NCI-H82 (cell line): Measurements from ENCODE around the gene SNRPD3.
"Not testable (repeated sequence)": the region's sequence is repeated elsewhere in the genome, so short reads cannot be mapped to it uniquely, and the experiment has no call there.

ENCODE experiments used
- DNase-seq: peaks from one replicate; lab custom pipeline; 2025; lab: John Stamatoyannopoulos, UW

SNRPD3 gene

DNA sequence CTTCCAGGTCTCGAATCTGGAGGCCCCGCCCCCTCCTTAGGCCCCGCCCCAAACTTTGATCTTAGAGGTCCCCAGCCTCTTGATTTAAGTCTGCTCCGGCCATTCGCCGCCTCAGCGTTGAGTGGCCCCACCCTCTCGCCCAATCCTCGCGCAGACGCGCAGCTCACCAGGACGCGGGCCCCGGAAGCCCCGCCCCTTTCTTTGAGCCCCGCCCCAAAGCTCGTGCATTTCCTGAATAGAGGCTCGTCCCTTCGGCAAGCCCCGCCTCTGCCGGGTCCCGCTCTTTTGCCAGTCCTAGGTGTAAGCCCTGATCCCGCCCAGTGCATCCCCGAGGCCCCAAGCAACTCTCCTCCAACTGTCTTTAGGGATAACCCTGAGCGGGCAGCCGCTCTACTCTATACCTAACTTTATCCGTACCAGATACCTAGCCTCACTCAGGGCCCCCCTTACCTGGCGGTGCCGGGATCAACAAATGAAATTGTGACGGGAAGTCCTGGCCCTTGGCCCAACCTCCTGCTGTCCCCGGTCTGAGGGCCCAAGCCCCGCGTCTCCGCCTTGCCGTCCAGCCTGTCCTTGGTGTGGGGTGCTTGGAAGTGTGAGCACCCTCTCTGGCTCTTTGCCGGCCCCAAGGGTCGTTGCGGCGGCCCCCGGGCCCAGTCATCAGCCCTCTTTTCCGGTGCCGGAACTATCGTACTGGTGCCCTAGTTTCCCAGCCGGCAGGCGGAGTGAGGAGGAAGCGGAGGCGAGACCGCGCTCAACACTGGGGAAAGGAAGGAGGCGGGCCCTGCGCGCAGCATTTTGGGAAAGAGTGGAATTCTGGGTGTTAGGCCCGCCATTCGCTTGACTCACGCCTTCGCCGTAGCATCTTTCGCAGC lies at the start of gene SNRPD3:
Gene SNRPD3 (plus strand): TSS at position 835 of the 875 bp plus-strand sequence. CDS start 1,676 bp downstream, outside the sequence.
- peak; percentile 98 for DNase-seq

DNA sequence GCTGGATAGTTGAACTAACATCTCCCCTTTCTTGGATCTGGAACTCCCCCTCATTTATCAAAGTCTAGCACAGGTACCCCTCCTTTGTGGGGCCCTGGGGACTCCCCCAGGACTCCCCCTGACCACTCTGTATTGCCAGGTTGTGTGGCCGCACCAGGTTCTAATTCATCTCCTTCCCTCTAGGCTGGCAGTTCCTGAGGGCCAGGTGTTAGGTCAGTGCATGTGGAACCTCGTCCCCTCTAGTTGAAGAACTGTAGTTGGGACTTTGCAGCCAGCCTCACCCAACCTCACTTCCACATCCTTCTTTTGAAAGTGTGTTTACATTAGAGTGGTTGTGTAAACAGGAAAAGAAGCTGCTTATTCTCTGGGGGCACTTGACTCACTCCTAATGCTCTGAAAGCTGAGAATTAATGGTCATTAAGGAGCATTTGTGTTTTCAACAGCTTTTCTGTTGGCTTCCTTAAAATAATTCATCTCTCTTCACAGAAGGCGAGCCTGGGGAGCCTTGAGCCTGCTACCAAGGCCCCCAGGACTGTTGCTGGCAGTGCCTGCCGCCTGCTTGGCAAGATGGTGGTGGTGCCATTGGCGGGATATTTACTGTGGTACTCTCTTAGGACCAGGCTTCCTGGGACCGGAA lies 48.9 kb upstream of the SNRPD3 start:
- peak; percentile 44 for DNase-seq

DNA sequence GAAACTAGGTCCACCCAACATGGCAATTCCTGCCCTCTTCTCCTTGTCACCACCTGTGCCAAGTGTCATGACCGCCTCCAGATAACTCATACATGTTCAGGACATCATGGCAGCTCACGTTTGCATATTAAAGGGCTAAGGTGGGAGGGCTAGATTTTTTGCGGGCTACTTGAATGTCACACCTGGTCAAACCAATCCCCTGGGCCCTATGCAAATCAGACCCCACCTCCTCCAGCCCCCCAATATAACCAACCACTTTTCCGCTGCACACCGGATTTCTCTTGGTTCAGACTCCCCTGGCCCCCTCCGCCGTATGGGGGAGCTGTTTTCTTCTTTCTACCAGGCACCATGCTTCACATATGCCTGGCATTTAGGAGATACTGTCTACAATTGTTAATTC lies 48.1 kb upstream of the SNRPD3 start:
- no peak for DNase-seq

DNA sequence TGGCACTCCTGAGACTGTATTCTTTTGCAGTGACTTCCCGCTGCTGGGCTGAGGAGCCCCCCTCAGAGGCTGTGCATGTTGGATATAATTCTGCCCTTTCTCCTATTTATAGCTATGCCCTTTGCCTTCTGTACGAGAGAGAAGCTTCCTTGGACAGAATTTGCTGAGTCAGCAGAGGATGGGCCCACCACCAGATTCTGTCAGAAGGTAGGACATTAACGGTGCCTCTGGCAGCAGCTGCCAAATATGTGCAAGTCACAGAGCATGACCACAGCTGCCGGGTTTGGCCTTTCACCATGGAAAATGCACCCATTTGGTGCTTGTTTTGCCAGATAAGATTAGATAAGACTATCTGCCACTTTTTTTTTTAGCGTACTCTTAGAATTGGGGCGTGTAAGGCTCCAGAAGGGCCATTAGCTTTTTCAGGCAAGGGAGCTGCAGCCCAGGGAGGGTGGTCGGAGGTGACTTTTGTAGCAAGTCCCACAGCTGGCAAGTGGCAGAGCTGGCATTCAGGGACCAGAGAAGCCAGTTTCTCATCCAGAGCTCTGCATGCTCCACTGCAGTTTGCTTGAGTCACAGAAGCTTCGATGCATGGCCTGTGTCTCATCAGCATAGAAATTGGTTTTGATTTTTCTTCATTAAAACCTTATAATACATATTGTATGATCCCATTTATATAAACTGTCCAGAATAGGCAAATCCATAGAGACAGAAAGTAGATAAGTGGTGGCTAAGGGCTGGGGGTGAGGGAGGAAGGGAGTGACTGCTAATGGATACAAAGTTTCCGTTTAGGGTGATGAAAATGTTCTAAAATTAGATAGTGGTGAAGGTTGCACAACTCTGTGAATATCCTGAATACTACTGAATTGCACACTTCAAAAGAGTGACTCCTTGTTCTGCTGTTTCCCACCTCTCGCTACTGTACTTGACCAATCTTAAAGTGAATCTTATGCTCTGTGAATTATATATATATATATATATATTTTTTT lies 44.9 kb upstream of the SNRPD3 start:
- DNase-seq = no peak

DNA sequence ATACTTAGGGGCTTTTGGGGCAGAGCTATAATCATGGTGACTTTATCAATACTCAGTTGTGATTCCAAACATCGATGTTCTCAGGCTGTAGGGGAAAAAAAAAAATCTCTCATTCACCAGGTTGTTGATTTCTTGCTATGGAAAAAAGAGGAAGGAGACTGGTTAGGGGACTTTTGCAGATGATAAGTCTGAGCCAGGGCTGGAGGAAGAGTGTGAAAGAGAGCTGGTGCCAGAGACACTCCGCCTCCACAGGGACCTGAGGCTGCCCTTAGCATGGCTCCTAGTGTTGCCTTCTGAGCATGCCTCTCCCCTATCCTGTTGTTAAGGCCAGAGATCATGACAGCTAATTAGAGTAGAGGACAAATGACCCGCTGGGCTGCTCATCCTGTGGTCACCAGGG lies 43.8 kb upstream of the SNRPD3 start:
- DNase-seq = no peak

DNA sequence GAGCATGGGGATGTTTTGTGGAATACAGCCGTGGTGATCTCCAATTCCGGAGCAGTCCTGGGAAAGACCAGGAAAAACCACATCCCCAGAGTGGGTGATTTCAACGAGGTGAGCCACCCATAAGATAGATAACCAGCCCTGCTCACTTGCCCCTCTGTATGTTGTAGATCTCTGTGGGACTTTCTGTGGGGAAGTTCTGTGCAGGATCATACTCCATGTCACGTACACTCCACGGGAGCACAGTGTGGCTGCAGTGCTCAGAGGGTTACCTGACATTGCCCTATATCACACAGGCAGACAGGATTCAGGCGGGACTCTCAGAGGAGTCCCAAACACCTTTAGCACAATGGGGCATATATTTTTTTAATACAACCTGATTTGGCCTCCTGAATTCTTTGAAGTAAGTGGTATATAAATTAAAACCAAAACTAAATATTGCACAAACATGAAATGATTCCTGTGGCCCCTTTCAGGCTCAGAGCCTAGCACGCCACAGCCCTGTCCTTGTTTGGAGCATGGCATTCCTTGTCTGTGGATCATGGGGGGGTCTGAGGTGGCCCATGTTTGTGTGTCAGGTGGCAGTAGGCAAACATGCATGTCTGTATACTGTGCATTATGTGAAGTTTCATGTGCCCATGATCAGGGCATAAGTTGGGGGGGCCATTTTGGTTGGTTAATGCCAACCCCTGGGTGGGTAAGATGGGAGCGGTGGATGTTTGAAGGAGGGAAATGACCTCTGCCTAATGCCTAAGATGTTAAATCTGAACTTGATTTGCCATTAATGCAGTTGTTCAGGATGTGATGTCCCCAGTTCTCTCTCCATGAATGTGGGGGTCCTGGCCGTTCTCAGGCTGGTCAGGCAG lies 42.2 kb upstream of the SNRPD3 start:
- DNase-seq = no peak

DNA sequence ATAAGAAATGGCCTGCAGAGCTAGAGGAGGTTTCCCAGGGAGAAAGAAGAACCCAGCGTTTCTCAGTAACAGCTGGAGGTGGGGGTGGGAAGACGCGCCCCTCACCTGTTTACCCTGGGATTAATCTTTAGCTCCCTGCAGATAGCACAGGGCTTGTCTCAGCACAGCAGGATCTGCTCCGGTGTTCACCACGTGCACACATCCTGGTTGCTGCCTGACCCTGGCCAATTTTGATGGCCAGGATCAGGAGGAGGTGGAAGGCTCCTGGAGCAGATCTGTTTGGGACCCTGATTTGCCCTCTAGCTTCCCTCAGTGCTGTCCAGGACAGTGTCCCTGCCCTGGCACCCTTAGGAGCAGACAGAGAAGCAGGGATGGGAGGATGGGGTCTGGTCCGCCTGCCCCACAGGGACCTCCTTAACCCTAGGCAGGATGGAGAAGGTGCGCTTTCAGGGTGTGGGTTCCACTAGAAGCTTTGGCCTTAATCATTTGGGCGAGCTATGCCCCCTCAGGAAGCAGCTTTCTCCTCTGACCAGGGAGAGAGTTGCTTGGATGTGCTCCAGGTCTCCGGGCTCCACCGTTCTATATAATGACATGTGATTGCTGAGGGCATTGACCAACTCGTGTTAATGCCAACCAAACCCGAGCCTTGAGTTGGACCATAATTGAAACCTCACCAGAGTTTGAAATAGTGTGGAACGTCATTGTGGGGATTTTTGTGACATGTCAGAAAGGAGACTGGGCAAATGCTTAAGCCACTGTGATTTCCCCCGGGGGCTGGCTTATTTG lies 41.4 kb upstream of the SNRPD3 start:
- peak; percentile 80 for DNase-seq

DNA sequence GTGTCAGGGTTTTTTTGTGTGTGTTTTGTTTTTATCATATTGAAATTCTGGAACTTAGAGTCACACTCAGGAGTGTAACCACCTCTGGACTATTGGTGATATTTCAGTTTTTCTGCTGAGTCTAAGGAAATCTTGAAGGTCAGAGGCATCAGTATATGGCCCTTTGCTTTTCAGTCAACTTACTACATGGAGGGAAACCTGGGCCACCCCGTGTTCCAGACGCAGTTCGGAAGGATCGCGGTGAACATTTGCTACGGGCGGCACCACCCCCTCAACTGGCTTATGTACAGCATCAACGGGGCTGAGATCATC lies 40.8 kb upstream of the SNRPD3 start:
- DNase-seq = no peak

DNA sequence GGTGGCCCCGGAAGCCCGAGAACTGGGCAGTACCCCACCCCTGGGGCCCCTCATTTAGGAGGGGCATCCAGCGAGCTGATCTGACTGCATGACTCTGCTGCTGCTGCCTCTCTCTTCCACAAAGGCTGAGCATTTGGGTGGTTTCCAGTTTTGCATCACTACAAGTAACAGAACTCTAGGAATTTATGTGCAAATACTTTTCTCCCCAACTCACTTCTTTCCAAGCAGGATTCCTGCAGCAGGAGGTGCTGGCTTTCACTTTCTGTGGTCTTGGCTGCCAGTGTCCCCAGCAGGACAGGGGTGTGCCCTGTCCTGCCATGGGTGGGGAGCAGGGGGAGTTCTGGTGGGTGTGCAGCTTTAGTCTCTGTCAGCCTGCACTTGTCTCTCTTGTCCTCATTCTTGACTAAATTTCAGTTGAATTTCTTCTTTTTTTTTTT lies 39.5 kb upstream of the SNRPD3 start:
- DNase-seq = no peak

DNA sequence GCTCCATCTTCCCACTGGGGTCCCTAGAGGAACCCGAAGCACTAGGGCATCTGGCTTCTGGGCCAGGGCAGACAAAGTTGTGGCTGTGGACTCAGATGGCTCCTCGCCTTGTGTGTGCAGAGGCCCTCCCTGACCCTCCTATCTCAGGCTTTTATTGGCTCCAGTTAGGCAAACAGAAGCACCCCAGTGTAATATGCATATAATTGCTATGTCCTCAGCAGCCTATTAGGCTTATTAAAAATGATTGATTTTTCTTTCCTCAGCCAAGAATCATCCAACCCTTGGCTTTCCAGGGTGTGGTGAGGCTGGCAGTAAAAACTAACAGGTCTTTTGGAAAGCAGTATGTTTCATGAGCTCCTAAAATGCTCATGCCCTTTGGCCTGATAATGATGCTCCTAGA lies 38.4 kb upstream of the SNRPD3 start:
- no peak for DNase-seq

DNA sequence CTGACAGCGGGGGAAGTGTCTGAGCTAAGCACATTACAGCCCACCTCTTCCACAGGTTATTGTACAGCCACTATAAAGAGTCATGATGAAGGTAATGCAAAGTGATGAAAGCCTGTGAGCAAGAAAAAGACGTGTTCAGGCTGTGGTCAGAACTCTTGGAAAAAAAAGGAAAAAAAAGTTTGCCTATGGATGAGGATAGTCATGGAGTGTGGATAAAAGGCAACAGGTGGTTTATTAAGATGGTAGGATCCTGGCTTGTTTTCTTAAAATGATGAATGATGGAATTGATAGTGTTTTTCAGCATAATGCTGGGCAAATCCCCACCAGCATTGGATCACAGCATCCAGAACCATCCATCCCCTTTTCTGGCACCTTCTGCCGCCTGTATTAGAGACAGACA lies 37.6 kb upstream of the SNRPD3 start:
- no peak for DNase-seq

DNA sequence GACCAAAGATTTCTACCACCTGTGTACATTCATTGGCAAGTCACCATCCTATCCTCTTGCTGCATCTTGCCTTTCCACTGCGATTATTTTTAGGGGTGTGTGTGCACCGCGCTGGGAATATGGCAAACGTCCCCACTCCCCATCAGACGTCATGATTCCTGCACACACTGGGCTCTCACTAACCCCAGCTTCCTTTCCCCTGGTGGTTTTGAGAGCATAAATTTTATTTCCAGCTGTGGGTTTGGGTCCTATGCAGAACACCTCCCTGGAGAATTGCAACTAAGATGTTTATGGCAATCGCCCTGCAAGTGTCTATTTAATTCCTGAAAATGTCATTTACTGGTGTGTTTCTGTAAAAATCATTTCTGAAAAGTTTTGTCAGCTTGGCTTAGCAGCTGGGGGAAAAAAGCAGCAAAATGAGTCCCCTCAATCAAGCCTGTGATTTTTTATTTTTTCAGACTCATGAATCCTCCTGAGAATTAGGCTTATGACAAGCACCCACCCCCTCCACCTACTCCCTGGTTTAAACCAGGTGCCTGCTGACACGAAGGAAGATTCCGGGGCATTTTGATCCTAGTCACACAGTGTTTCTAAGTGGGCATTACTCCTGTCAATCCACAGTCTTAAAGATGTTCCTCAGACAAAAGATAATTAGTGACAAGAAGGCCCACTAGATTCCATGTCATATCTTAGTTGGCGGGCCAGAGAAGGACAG lies 36.9 kb upstream of the SNRPD3 start:
- DNase-seq = no peak

DNA sequence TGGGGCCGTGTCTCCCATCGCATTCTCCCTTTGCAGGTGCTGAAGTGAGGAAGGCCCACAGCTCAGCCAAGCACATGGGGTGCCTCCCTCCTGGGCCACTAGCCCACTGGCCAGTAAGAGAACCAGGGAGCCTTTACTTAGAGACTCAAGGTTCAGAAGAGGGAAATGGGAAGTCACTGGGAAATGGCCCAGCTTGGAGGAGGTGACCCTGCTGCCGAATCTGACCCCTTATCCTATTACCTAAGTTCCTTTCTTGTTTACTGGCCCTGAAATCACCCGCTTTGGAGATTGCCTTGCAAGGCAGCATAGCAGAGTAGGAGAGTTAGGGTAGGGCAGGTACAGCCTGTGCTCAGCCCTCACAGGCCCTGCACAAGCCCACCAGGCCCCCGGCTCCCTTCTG lies 36.3 kb upstream of the SNRPD3 start:
- no peak for DNase-seq

DNA sequence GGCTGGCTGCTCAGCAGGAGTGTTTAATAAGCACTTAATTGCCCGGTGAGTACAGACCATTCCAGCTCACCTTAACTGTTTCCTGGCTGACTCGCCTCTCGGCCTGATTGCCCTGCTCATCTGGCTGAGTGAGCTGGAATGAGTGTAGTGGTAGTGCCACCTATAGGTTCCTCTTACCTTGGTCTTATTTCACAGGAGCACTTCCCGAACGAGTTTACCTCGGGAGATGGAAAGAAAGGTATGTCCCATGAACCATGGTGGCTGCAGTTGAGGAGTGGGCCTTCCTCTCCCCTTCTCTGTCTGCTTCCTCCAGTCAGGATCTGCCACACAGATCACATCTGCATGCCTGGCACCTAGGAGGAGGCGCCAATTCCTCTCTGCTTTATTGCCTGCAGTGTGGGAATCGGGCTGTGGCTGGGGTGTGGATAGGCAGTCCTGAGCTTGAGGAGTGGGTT lies 34.0 kb upstream of the SNRPD3 start:
- peak; percentile 76 for DNase-seq

DNA sequence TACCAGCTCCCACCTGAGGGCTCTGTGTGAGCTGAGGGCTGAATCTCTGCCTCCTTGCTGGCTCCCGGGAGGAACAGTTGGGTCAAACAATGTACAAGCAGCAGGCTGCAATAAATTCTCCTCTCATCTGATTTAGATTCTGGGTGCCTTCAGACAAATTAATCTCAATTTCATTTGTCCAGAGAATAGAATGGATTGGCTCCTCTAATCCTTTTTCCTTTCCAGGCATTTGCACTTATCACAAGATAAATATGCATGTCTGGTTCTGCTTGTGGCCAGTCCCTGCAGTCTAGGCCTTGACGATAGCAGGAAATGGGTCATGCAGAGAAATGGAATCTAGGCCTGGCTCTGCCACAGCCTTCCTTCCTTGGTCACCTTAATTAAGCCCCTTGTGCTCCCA lies 31.9 kb upstream of the SNRPD3 start:
- no peak for DNase-seq

DNA sequence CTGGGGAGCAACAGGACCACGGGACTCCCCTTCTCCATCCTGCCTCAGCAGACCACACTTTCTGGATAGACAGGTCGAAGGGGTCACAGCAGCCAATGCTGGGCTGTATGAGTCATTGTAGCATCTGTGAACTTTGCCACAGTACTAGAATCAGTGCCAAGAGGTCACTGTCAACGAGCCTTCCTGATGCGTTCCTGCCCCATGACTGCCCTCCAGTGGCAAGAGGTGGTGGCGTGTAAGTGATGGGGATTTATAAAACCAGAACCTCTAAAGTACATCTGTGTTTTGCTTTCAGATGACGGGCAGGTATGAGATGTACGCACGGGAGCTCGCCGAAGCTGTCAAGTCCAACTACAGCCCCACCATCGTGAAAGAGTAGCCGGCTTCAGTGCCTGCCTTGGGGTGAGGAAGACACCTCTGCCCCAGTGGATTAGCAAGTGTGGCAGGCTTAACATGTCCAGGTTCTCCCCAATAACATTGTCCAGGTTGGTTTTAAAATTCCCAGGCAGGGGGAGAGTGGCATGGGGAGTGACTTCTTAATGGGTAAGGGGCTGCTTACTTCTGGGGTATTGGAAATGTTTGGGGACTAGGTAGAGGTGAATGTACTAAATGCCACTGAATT lies 30.3 kb upstream of the SNRPD3 start:
- DNase-seq = peak; percentile 78

DNA sequence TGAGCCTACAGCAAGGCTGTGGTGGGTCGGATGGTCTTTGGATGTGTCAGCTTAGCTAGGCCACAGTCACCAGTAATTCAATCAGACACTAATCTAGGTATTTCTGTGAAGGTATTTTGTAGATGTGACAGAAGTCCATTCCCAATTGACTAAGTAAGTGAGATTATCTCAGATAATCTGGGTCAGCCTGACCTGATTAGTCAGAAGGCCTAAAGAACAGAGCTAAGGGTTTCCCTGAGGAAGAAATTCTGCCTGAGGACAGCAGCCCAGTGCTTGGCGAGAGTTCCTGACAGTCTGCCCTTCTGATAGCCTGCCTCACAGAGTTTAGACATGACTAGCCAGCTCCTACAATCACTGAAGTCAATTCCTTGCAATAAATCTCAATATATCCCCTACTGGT lies 29.6 kb upstream of the SNRPD3 start:
- peak; percentile 86 for DNase-seq

DNA sequence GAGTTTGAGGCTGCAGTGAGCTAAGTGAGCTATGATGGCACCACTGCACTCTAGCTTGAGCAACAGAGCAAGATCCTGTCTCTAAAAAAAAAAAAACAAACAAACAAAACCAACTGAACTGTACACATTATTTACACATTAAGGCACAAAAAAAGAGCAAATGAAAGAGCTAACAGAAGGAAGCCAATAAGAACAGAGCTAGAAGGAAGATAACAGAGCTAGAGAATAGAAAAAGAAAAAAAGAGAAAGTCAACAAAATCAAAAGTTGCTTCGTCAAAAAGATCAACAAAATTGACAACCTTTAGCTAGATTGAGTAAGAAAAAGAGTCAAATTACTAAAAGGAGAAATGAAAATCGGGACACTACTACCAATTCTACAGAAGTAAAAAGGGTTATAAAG lies 25.9 kb upstream of the SNRPD3 start:
- no peak for DNase-seq

DNA sequence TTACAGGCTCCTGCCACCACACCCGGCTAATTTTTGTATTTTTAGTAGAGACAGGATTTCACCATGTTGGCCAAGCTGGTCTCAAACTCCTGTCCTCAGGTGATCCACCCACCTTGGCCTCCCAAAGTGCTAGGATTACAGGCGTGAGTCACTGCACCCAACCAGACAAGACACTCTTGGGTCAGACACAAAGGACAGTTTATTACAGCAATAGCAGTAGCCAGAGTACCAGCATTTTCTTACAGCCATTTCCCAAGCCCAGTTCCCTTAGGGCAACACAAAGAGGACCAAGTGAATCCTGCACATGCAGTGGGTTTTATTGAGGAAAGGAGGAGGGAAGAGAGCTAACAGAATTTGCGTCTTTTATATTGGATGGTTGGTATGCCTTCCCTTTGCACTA lies 24.8 kb upstream of the SNRPD3 start:
- not testable (repeated sequence) for DNase-seq
